NCI-H510A treated with DMSO at 0.1 percent for 48 hours (cell line): ENCODE data around the gene TRIM38.
"Not testable (repeated sequence)": the region's sequence is repeated elsewhere in the genome, so short reads cannot be mapped to it uniquely, and the experiment has no call there.

Experiments
- DNase-seq: peaks from one replicate; lab custom pipeline; 2025; lab: John Stamatoyannopoulos, UW

The TRIM38 gene

DNA sequence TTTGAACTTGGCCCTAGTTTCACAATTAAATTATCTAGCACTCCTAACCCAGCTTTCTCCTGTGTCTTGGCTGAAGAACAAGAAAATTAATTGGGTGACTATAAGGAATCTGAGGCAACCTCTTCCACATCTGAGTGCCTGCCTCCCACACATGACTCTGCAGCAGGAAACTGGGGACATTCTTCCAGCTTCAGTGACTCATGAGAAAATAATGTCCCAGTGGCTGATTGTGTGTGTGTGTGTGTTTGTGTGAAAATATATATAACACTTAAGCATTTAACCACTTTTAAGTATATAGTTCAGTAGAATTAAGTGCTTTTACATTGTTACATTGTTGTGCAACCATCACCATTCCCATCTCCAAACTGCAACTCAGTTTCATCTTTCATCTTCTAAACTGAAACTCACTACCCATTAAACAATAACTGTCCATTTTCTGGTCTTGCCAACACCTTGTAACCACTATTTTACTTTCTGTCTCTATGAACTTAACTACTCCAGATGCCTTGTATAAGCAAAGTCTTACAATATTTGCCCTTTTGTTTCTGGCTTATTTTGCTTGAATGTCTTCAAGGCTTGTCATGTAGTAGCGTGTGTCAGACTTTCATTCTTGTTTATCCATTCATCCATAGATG is 8.7 kb downstream of the TRIM38 start:
- no peak for DNase-seq

DNA sequence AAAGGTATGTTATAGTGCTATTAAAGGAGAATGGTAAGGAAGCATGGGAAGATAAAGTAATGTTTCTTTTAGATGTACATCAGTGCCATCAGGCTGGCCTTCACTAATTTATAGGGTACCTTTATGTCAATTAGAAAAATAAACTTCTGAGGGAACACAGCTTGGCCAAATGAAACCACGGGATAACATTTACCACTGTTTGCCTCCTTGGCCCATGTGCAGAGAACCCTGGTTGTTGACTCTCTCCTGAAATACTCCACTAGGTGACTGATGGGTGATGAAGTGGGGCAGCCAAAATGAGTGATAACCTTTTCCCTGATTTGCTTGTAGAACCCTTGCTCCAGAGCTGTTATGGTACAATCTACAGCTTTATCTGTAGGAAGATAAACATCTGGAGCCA is 9.5 kb downstream of the TRIM38 start:
- DNase-seq = no peak

DNA sequence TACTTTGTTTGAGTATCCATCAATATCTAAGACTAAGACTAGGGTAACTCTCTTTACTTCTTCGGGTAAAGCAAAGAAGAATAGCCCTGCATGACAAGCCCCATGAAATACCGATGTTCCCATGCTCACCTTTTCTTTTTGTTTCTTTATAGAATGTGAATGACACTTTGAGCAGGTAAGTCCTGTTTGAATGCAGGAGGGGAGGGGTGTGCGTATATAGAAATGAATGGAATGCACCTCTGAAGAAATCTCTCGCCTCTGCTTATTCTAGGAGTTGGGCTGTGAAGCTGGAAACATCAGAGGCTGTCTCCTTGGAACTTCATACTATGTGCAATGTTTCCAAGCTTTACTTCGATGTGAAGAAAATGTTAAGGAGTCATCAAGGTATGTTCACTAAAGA is 10.3 kb downstream of the TRIM38 start:
- no peak for DNase-seq

DNA sequence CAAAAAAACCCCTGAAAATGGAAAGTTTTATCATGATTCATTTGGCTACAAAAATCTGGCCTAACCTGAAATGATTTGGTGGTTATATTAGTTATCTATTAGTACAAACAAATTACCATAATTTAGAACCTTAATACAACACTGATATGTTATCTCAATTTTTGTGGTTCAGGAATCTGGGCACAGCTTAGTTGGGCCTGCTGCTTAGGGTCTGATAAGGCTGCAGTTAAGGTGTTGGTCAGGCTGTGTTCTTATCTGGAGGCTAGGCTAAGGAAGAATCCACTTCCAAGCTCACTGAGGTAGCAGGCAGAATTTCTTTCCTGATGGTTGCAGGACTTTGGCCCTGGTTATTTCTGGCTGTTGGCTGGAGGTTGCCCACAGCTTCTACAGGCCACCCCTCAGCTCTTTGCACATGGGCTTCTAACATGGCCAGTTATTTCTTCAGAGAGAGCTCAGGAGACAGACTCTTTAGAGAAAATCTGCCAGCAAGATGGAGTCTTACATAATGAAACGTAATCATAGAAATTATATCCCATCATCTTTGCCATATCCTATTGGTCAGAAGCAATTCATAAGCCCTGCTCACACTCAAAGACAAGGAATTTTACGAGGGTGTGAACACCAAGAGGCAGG is 11.4 kb downstream of the TRIM38 start:
- no peak for DNase-seq

DNA sequence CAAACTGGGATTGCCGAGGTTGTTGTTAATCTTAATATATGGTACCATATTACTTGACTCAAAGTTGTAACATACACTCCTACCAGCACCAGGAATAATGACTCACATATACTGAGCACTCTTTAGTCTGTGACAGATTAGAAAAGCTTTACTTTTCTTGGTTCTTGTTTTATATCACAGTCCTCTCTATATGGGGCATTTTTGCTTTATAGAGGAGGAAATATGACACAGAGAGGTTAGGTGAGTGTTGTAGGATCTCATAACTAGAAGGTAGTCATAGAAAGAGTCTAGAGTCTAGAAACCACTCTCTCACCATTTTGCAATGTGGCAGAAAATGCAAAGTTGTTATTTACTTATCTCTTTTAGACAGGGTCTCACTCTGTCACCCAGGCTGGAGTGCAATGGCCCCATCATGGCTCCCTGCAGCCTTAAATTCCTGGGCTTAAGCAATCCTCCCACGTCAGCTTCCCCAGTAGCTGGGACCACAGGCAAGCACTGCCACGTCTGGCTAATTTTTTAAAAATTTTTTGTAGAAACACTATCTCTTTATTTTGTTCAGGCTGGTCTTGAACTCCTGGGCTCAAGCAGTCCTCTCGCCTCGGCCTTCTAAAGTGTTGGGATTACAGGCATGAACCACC is 13.4 kb downstream of the TRIM38 start:
- no peak for DNase-seq

DNA sequence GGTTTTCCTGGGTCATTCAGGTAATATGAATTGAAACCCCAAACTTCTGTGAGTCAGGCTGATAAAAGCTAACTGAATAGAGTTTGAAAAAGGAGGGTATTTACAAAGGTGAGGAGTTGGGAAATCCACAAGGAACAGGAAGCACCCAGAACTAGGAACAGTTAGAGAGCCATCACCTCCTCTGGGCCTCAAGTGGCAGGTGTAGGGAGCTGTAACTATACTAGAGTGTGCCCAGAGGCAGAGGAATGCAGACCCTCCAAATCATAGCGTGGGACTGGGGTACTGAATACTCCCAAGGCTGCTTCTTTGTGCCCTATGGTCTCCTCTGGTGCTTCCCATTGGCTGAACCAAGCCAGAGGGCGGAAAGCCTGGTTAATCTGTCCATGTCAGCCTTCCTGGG is 18.3 kb downstream of the TRIM38 start:
- DNase-seq = no peak

DNA sequence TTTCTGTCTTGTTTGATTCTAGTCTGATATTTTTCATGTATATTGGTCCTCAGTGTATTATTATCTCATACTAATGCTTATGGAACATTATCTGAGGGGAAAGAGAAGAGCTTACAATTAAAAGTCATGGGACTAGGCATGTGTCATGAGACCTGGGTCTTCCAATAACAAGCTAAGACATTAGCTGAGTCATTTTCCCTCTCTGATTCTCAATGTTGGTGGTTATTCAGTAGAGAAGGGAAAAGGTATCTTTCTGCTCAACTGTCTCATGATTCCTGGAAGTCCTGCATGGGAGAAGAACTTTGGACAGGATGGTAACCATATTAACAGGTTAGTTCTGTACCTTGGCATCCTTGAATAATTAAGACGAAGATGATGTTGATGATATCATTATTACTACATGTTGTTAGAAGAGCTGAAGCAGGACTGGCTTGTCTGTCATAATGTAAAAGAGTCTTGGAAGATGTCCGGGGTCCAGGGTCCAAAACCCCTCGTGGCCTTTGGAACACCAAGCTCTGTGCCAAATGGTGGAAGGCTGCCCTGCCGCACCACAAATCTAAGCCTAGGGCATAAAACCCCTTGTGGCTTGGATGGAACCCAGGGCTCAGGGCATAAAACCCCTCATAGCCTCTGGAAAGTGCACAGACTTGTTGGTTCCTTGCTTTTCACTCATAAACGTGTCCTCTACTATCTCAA is 19.1 kb downstream of the TRIM38 start:
- peak; percentile 19 for DNase-seq

DNA sequence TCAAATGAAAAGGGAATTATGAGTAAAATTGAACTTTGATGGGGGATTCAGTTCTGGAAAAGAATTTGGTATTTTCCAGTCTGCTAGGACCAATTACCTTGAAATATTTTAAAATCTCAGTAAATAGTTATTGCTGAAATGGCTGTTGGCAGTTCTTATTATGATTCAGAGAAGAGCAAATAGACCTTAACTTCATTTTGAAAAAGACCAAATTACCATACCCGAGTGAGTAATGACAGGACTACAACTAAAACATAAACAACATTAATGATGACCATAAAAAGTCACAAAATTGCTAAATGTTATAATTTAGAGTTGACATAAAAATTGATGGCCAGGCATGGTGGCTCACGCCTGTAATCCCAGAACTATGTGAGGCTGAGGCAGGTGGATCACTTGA is 21.7 kb downstream of the TRIM38 start:
- no peak for DNase-seq

DNA sequence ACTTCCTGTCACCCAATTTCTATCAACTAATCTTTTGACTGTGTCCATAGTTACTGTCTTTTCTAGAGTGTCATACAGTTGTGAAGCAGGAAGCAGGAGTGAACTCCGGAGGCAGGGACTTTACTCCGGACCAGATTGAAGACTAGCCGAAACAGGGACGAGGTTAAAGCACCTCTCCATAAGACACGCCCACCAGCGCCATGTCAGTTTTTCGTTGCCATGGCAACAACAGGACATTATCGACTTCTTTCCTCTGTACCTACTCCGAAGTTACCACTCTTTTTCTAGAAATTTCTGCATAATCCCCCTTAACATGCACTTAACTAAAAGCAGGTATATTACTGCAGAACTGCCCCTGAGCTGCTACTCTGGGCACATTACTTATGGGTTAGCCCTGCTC is 25.2 kb downstream of the TRIM38 start:
- DNase-seq = no peak

DNA sequence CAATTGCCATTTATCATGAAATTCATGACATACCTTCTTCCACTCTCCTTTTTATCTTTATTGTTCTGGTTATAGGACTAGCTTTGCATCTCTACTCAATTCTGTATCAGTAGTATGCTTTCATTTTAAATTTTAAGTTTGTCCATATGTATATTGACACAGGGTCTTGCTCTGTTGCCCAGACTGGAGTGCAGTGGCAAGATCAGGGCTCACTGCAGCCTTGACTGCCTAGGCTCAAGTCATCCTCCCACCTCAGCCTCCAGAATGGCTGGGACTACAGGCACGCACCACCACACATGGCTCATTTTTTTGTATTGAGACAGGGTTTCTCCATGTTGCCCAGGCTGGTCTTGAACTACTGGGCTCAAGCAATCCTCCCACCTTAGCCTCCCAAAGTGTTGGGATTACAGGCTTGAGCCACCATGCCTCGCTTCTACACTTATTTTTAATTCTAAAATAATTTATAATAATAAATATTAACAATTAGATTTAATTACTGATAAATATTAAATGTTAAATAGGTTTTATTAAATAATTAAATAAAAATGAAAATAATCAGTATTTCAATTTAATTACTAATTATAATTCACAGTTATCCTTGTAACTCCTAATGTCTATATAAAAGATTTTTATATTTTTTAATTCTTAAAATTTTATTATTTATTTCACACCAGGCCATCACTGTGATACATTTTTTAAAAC is 27.7 kb downstream of the TRIM38 start:
- DNase-seq = no peak

DNA sequence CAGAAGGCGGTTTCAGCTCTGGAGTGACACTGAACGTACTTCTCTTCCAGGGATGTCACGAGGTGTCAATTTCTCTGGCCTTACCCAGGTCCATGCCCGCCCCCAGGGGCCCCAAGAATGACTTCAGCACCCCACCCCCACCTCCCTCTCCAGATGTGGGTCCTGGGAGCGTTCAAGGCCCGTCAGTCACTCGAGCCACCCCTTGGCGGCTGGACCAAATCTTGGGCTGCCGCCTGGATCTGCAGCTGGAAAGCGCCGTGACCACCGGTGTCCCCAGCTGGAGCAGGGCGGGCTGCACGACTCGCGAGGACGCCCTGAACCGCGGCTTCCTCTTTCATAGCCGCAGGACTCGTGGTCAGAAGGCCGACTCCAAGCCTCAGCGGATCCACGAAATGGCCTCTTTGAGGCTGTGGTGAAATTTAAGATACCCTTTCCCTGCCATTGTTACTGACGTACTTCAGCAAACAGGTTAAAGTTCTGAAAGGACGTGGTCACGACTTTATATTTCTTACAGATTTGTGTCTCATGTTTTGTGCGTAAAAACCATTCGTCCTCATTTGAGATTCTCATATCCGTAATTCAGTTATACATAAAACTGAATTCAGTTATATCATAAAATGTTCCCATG is 29.3 kb downstream of the TRIM38 start:
- peak; percentile 82 for DNase-seq

DNA sequence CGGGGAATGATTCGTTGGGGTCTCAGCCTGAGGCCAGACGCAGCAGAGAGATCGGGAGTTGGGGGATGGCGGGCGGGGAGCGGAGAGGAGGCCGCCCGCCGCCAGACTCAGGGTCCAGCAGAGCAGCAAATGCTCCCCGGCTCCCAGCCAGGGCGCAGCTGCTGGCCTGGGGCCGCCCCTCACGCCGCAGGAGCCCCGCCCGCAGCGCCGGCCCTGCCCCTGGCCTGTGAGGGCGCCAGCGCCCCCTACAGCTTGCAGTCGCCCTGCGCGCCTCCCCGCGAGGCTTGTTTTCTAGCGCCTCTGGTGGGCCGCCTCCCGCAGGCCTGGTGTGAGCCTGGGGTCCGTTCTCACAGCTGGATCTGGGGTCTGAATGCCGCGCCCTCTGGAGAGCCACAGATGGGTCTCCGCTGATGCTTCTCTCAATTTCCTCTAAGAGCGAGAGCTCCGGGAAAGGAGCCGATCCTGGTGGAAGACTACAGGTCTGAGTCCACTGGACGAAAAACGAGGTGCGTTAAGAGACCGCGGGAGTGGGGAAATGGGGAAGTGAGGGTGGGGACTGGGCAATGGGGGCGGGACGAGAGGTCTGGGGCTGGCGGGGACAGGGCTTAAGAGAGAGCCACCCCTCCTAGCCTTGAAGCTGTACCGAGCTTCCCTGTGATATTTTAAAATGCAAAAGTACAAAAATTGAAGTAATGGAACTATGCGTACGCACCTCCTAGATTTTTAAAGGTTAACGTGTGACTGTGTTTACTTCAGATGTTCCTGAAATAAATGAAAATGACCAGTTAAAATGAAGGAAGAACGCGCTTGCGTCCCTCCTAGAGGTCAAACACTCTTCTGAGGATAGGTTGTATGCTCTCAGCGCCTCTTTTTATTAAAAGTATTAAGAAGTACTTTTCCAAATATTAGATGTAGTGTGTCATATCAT is 30.1 kb downstream of the TRIM38 start:
- DNase-seq = peak; percentile 94

DNA sequence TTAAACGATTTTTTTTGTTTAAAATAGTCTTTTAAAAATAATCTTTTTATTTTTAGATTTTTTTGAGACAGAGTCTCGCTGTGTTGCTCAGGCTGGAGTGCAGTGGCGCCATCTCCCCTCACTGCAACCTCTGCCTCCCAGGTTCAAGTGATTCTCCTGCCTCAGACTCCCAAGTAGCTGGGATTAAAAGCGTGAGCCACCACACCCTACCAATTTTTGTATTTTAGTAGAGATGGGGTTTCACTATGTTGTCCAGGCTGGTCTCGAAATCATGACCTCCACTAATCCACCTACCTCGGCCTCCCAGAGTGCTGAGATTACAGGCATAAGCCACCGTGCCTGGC is 30.7 kb downstream of the TRIM38 start:
- not testable (repeated sequence) for DNase-seq

DNA sequence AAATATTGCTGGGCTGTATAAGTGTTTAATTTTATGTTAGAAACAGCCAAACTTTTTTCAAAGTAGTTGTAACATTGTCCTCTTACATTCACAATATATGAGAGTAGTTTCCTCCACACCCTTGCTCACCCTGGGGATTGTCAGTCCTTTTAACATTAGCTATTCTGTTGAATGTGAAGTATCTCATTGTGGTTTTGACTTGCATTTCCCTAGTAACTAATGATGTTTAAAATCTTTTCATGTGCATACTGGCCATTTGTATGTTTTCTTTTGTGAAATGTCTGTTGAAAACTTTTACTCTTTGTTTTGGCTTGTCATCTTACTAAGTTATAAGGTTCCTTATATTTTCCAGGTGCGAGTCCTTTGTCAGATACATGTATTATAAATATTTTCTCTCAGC is 32.9 kb downstream of the TRIM38 start:
- no peak for DNase-seq

DNA sequence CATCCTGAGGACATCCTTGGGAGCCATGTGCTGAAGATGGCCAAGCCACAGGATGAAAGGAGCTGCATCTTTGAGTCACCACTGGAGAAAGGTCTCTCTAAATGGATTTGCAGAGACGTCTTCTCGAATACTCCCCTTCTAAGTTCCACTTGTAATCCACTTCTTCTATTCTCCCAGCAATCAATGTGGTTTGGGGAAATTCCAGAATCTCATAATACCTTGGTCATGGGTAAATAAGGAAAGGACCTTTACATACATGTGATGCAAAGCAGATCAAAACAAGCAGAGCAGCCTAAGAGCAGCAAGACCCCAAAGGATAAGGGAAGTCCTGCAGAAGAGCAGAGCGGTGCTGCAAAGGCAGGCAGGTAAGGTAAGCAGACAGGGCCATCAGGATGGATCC is 35.3 kb downstream of the TRIM38 start:
- no peak for DNase-seq

DNA sequence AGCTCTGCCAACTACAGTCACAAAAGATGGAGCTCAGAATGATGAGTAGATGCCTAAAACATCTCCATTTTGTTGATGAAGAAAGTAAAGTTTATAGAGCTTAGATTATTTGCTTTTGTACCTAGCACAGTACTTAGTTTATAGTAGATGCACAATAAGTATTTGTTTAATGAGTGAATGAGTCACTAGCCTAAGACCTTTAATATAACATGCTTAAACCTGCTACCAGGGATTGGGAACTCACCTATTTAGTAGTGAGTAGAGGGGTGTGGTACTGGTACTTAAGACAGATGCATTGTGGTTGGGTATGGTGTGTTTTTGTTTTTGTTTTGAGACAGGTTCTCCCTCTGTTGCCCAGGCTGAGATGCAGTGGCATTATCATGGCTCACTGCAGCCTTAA is 35.8 kb downstream of the TRIM38 start:
- DNase-seq = no peak

DNA sequence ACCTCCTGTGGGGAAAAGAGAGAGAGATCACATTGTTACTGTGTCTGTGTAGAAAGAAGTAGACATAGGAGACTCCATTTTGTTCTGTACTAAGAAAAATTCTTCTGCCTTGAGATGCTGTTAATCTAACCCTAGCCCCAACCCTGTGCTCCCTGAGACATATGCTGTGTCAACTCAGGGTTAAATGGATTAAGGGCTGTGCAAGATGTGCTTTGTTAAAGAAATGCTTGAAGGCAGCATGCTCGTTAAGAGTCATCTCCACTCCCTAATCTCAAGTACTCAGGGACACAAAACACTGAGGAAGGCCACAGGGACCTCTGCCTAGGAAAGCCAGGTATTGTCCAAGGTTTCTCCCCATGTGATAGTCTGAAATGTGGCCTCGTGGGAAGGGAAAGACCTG is 36.6 kb downstream of the TRIM38 start:
- DNase-seq = not testable (repeated sequence)

DNA sequence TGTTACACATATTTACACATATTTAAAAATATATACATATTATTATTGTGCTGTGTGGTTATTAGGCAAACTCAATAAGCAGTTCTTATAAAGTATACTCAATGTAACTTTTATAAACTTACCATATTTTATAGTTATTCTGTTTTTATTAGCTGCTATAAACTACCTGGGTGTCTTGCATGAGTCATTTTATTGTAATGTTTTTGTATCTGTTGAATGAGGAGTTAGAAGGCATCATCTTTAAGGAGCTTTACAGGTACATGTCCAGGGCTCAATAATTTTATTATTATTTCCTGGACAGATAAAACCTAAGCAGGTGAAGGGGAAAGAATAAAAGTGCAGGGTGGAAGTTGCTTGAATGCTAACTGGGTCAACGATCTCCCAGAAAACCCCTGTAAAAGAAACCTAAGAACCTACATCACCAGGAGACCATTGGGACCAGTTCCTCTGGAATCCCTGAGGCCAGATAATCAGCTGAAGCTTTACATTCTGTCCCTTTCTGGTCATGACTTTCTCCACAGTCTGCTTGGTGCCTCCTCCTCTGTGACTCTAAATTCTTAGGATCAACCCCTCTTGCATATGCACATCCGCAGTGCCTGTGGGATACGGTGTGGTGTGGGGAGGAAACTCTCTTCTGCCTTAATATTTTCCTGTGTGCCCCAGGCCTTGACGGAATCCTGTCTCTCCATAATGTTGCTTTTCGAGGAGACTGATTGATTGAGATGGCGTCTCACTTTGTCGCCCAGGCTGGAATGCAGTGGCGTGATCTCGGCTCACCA is 38.0 kb downstream of the TRIM38 start:
- no peak for DNase-seq

DNA sequence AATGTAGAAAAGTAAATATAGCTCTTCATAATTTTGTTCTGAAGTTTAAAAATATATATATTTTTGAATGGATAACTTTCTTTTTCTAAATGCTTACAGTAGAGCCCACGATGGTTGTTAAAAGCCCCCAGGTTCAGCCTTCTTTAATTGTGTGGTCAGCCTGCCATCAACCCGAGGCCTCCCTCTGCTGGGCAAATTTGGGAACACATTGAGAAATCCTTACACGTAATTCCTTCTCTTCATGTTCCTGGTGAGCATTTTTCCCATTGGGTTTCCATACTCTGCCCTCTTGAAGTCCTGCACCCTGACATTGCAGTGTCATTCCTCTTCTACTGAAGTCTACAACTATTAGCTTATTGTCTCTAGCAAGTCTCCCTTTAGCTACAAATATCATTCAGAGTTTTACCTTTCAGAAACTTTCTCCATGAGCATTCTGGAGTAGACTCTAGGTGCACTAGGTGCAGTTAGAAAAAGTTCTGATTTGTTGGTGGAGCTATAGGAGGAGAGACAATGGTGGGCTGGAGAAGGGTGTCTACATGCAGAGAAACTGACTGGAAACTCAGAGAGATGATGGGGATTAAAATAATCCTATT is 40.6 kb downstream of the TRIM38 start:
- DNase-seq = peak; percentile 56
